Memory B cell (primary cell): ENCODE measurements around the gene TBC1D3I.
"Not testable (repeated sequence)": the region's sequence is repeated elsewhere in the genome, so short reads cannot be mapped to it uniquely, and the experiment has no call there.

ENCODE experiments used
- ATAC-seq: fragments of 150-1000 bp; cut with Tn5 transposase; 2 replicates; pipeline ENCODE4 v1.10.0; 2021; ENCODE audit warnings: low read depth, mild to moderate bottlenecking, moderate library complexity
- DNase-seq, 2 donors: peaks; one replicate each; pipeline ENCODE4 v3.0.0; 2022; ENCODE audit warnings: low spot score in 2 of 2
- H3K27ac Mint-ChIP-seq: one replicate; pipeline ENCODE4 v1.8.0; 2022; ENCODE audit warnings: mild to moderate bottlenecking, moderate library complexity, mixed read lengths
- H3K27me3 Mint-ChIP-seq: one replicate; pipeline ENCODE4 v1.8.0; 2022; ENCODE audit warnings: mixed read lengths
- H3K36me3 Mint-ChIP-seq: one replicate; pipeline ENCODE4 v1.8.0; 2022; ENCODE audit warnings: mild to moderate bottlenecking, mixed read lengths
- H3K4me1 Mint-ChIP-seq: one replicate; pipeline ENCODE4 v1.8.0; 2022; ENCODE audit warnings: mixed read lengths
- H3K4me3 Mint-ChIP-seq: one replicate; pipeline ENCODE4 v1.8.0; 2022; ENCODE audit warnings: mild to moderate bottlenecking, moderate library complexity, mixed read lengths
- H3K9me3 Mint-ChIP-seq: one replicate; pipeline ENCODE4 v1.8.0; 2022; ENCODE audit warnings: mixed read lengths

TBC1D3I gene

DNA sequence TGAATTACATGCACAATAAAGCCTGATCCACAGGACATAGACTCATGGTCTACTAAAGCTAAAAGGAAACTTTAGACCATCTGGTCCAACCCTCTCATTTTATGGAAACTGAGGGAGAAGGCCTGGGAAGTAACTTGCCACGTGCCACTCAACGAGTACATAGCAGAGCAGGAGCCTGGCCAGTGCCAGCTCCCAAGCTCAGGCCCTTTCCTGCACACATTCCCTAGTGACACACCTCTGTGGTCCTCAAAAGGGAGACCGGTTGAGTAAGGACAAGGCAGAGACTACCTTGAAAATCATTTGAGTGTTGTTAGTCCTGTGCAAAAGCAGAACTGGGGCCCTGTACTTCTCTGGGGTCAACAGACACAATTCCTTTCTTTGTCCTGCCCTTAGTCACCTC is 50.7 kb downstream of the TBC1D3I start:
- peaks cover 3% of the 10 kb centered on the region for H3K36me3 Mint-ChIP-seq
- H3K4me3 Mint-ChIP-seq: no peak overlapping the region
- DNase-seq: no peak
- peaks cover 29% of the 10 kb centered on the region for H3K27me3 Mint-ChIP-seq
- H3K4me1 Mint-ChIP-seq: peaks cover 20% of the 10 kb centered on the region
- no peak overlapping the region for H3K27ac Mint-ChIP-seq
- ATAC-seq: no peak
- H3K9me3 Mint-ChIP-seq: peaks cover 3% of the 10 kb centered on the region

DNA sequence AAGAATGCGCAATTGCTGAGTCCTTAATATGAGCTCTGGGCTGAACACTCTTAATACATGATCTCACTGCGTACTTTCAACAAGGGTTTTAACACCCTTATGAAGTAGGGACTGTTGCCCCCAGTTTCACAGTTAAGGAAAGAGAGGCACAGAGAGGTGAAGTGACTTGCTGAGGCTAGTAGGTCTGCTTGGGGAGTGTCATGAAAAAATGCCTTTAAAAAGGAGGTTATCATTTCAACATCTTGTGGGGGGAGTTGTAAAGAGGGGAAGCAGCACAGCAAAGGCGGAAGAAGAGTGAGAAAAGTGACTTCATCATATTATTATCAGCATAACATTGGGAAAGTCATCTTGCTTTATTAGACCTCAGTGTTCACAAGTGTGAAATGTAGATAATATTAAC is 51.4 kb downstream of the TBC1D3I start:
- DNase-seq (no peak), ATAC-seq (no peak)
- H3K36me3 Mint-ChIP-seq: no peaks in the 10 kb centered on the region
- peaks cover 1% of the 10 kb centered on the region for H3K9me3 Mint-ChIP-seq
- no peak overlapping the region for H3K4me3 Mint-ChIP-seq
- H3K27me3 Mint-ChIP-seq: peaks cover 24% of the 10 kb centered on the region
- H3K27ac Mint-ChIP-seq: no peak overlapping the region
- H3K4me1 Mint-ChIP-seq: peaks cover 20% of the 10 kb centered on the region

DNA sequence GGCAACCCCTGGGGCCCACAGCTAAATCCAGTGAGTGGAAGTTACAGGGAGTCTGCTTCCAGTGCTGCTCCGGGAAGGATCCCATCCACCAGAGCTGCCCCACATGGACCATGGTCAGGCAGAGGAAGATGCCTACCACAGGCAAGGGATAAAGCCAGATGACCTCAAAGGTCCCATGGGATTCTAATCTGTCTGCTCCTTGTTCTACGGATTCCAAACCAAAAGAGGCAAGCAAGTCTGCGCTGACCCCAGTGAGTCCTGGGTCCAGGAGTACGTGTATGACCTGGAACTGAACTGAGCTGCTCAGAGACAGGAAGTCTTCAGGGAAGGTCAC is 52.1 kb downstream of the TBC1D3I start:
- Mint-ChIP-seq H3K27me3 (peaks cover 22% of the 10 kb centered on the region), H3K4me1 (peaks cover 24% of the 10 kb centered on the region), H3K27ac (no peak overlapping the region), H3K9me3 (peaks cover 1% of the 10 kb centered on the region), H3K4me3 (no peak overlapping the region), H3K36me3 (no peaks in the 10 kb centered on the region)
- ATAC-seq: no peak
- DNase-seq: no peak

DNA sequence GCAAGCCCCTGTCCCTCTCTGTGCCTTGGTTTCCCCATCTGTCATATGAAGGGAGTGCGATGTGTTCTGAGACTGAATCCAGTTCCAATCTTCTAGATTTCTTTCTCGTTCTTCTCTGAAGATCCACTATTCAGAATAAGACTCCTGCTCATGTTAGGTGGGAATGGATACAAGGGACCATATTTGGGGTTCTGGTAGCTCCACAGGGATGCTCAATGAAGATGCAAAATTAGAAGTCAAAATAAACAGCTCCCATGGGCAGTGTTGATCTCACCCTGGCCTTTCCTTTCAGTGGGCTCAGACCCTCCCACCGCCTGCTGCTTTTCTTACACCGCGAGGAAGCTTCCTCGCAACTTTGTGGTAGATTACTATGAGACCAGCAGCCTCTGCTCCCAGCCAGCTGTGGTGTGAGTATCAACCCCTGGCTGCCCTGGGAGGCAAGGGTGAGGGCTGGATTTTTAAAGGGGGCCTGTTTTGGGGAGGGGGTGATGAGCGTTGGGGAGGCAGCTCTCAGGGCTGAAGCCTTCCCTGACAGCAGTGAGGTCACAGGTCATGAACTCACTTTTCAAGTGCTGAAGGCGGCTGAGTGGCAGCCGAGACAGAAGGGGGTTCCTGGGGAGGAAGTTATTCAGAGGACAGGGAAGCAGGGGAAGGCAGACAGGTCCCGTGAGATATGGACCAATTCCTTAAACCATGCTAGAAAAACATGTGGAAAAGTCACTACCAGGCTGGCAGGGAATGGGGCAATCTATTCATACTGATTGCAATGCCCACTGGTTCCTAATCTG is 52.7 kb downstream of the TBC1D3I start:
- ATAC-seq, H3K9me3 Mint-ChIP-seq, DNase-seq, H3K36me3 Mint-ChIP-seq, H3K27ac Mint-ChIP-seq, H3K4me3 Mint-ChIP-seq: not testable (repeated sequence)
- Mint-ChIP-seq H3K27me3 (peaks cover 25% of the 10 kb centered on the region), H3K4me1 (peaks cover 28% of the 10 kb centered on the region)

- H3K36me3 Mint-ChIP-seq, H3K9me3 Mint-ChIP-seq, H3K27ac Mint-ChIP-seq, H3K4me3 Mint-ChIP-seq: not testable (repeated sequence)
- DNase-seq (peak; percentile 26 to 36), ATAC-seq (peak; percentile 97)
- Mint-ChIP-seq H3K4me1 (peaks cover 36% of the 10 kb centered on the region), H3K27me3 (peaks cover 31% of the 10 kb centered on the region)
Measured at GRCh38 chr17:36210439-36211211, 53.7 kb downstream of the TBC1D3I start, which contains the start of gene CCL4L2. Gene CCL4L2, plus strand, starts transcription at chr17:36211063.

- Mint-ChIP-seq H3K27me3 (peaks cover 32% of the 10 kb centered on the region), H3K4me3 (no peak overlapping the region), H3K27ac (no peak overlapping the region), H3K4me1 (peaks cover 36% of the 10 kb centered on the region), H3K9me3 (peaks cover 1% of the 10 kb centered on the region), H3K36me3 (no peaks in the 10 kb centered on the region)
- DNase-seq (no peak), ATAC-seq (no peak)
Measured at GRCh38 chr17:36209575-36209974, 54.8 kb downstream of the TBC1D3I start.

- peaks cover 42% of the 10 kb centered on the region for H3K4me1 Mint-ChIP-seq
- peaks cover 29% of the 10 kb centered on the region for H3K27me3 Mint-ChIP-seq
- not testable (repeated sequence) for H3K4me3 Mint-ChIP-seq, H3K36me3 Mint-ChIP-seq, H3K27ac Mint-ChIP-seq, H3K9me3 Mint-ChIP-seq, ATAC-seq
- peak in 1 of 2 donors; percentile 6 for DNase-seq
Measured at GRCh38 chr17:36207383-36207782, 57.0 kb downstream of the TBC1D3I start.

DNA sequence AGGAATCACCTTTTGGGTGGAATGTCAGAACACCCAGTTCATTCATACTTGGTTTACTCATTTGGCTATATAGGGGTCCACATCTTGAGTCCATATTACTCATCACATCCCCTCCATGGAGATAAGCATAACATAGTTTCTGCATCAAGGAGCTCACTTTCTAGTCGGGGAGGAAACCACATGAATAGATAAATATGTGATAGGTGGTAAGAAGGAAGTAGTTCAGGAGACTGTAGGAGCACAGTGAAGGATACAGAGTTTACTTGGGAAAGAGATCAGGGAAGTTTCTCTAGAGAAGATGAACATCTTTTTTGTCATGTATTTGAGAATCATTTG is 57.9 kb downstream of the TBC1D3I start:
- H3K9me3 Mint-ChIP-seq, DNase-seq, H3K27ac Mint-ChIP-seq, H3K4me3 Mint-ChIP-seq, H3K36me3 Mint-ChIP-seq, ATAC-seq: not testable (repeated sequence)
- Mint-ChIP-seq H3K4me1 (peaks cover 42% of the 10 kb centered on the region), H3K27me3 (peaks cover 33% of the 10 kb centered on the region)

- peaks cover 33% of the 10 kb centered on the region for H3K27me3 Mint-ChIP-seq
- peak in 1 of 2 donors; percentile 8 for DNase-seq
- H3K36me3 Mint-ChIP-seq: no peaks in the 10 kb centered on the region
- ATAC-seq: no peak
- no peak overlapping the region for H3K4me3 Mint-ChIP-seq
- peaks cover 1% of the 10 kb centered on the region for H3K9me3 Mint-ChIP-seq
- H3K27ac Mint-ChIP-seq: no peak overlapping the region
- H3K4me1 Mint-ChIP-seq: peaks cover 38% of the 10 kb centered on the region
Measured at GRCh38 chr17:36205637-36206485, 58.5 kb downstream of the TBC1D3I start.

DNA sequence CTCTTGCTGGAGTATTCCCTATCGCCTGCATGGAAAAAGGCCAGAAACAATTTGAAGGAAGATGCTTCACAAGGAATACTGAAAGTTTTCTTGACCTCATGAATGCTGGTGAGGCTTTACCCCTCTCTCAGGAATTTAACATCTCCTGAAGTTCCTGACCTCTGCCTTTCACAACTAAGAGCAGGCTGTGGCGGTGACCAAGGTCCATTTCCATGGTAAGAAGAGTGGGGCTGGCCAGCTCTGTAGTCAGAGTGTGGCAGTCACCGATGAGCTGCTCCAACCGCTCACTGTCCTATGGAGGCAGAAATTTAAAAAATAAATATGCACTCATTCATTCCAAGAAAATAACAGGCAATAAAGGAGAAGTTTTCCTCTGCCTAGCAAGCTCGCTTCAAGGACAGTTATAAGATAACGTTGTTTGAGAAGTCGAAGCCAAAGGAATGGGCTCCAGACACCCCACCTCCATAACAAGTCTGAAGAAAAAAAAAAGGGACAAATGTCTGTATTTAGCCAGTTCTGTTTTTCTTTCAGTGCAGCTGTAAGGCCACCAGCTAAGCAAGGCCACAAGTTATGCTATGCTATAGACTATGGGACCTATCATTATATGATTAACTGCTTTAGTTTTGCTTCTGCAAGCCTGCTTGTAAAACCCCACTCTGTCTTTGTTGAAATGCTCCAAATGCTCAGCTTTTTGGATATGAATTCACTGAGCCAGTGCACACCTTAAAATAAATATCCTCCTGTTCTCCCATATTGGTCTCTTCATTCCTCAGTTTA is 59.5 kb downstream of the TBC1D3I start:
- Mint-ChIP-seq H3K36me3 (no peaks in the 10 kb centered on the region), H3K9me3 (peaks cover under 1% of the 10 kb centered on the region), H3K27me3 (peaks cover 35% of the 10 kb centered on the region), H3K4me1 (peaks cover 29% of the 10 kb centered on the region), H3K4me3 (no peak overlapping the region), H3K27ac (no peak overlapping the region)
- DNase-seq (peak in 1 of 2 donors; percentile 2), ATAC-seq (no peak)
